ENCODE results near the gene ACOT11.

Gene ACOT11

DNA sequence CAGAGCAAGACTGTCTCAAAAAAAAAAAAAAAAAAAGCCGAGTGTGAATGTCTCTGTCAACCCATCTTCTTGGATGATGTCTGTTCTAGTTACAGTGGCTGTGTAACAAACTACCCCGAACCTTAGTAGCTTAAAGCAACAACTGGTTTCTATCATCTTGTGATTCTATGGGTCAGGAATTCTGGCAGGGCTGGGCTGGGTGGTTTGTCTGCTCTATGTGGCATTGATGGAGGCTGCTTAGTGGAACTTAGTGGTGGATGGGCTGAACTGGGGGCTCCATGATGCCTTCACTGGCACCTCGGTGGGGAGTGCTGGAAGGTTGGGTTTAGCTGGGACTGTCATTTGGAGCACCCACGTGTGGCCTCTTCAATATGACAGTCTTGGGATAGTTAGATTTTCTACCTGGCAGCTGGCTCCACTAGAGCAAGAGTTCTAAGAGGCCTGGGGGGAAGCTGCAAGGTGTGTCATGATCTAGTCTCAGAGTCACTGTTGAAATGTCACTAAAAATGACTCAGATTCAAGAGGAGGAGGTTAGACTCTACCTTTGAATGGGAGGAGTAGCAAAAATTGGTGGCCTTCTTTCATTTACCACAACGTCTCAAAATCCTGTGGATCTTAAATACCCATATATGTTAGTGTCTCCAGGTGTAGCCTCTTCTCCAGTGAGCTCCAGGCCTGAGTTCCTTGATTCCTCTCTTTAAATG, 18.6 kb downstream of the ACOT11 start:
- DNase-seq, result no peak

DNA sequence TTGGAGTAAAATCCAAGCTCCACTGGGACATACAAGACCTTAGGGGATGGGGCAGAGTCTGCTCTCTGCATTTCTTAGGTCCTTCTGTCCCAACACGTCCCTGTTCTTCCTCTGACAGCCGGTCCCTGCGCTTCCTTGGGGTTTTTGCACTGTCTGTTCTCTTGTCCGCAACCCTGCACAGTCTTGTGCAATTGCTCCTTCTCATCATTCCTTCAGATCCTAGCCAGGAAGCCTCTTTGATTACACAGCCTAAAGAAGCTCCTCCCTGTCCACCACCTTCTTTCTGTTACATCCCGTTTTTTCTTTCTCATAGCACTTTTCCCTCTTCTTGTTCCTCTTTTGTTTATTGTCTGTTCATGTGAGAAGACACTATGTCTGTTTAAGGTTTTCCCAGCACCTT, 19.9 kb downstream of the ACOT11 start:
- DNase-seq, result no peak

DNA sequence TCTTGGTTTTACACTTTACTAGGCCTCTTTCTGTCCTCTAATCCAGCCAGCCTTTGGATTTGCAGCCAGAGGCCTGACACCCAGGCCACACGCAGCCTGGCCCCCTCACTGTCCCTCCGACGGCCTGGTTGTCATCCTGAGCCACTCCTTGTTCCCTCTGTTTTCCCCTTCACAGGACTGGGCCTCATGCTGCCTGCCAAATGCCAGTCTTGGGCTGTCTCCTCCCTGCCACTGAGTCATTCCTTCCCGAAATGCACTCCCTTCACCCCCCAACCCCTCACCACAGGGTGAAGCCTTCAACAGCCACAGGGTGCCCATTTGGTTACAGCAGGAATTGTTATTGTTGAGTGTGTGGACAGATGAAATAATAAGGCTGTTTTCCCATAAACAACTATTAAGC, 21.3 kb downstream of the ACOT11 start:
- no peak for DNase-seq

DNA sequence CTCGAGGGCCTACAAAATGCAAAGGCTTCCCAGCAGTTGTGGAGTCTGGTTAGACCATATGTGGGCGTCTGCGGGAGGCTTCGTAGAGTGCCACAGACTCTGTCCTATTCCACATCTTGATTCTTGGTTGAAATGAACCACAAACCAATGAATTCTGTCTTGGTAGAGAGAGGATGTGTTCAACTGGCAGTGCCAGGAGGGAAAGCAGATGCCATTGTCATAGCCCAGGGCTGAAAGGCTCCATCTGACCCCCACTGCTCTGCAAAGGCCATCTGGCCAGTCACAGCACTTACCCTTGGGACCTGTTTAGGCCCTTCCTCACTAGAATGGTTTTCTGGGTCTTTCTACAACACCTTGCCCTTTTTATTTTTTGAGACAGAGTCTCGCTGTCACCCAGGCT, 22.1 kb downstream of the ACOT11 start:
- DNase-seq, result no peak

DNA sequence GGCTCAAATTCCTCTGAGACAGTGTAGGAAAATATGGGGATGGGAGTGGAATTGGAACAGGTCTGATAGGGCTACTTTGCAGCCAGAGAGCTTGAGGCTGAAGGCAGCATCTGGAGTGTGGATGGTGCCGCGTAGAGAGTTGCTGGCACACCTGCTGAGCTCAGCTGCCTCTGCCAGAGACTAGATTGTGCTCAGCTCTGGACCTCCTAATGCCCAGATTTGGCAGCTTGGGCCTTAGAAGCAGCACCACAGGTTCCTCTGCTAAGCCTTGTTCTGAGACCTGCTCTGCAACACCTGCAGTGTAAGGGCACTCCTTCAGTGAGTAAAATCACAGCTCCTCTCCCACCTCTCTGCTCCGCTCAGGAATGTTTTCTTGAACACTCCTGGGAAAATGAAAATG, 23.3 kb downstream of the ACOT11 start:
- no peak for DNase-seq

DNA sequence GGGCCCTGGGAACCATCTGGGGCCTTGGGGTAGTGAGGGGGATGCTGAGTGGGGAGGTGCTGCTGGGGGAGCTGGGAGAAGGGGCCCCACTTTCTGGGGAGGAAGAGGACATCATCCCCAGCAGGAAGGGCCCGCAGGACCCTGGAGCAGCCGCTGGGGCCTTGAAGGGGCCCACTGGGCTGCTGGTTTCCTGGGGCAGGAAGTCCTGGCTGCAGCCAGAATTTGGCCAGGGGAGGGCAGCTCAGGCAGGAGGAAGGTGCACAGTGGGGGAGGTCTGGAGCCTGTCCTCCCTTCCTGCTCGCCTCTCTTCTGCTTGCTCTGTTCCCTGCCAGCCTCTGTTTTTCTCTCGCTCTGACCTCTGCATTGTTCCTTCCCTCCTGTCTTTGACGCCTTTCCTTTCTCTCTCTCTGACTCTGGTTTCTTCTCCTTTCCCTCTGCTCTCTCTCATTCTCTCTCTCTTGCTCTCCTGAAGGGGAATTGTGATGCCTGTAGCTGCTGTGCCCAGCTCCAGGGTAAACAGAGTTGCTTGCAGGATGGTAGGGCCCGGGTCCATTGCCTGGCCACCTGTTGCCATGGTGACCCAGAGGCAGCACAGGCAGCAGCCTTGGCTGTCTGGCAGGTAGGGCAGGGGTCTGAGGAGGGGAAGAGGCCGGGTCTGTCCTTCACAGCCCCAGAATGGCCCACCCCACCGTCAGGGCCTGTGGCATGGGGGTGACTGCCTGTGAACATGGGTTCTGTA, 23.9 kb downstream of the ACOT11 start:
- DNase-seq, result no peak

DNA sequence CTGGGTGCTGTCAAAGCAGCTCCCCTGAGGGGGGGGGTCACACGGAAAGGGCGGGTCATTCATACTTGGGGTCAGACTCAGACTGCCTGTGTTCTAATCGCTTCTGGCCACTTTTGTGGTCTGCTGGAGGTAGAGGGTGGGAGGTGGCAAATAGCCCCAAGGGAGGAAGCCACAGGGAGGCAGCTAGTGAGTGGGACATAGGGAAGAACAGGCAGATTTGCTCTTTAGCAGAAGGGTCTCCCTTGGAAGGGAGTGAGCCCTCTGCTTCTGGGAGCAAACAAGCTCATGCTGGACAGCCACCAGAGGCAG, 24.5 kb downstream of the ACOT11 start:
- no peak for DNase-seq

DNA sequence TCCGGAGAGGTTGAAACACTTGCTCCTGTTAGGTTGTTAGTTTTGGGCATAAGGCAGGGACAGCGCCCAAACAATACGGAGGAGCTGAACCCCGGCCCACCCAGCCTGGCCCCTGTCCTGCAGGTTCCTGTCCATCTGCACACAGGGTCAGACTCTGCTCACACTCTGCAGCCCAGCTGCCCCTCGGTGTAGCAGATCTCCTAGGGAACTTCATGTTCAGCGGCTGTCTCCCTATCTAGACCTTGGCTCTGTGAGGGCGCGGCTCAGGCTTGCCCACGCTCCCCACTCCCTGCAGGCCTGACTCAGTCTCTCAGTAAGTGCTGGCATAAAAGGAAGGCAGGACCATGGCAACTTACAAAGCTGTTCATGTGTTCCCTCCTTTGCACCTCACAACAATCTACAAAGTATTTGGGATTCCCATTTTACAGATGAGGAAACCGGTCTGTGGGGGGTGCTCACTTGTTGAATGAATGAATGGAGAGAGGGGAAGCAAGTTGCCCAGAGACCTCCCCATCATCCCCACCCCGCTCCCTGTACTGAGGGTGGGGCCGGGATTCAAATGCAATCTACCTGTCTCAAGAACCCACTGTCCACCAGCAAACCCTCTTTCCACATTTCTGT, 26.2 kb downstream of the ACOT11 start:
- DNase-seq, result no peak

DNA sequence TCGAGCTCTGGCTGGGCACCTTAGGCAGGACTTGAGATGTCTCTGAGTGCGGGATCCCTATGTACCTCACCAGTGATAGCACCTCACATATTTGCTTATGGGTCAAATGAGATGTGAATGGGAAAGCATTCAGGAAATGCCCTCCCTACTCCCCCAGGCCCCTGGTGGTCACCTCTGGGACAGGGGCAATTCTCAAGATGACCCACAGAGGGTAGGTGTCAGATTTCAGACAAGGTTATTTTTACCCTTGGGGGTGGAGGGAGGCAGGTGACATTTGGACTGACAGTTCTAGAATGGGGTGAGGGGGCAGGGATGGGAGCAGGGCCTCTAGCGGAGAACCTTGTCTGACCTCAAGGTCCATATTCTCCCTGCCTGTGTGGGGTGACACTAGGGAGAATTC, 27.1 kb downstream of the ACOT11 start:
- no peak for DNase-seq

DNA sequence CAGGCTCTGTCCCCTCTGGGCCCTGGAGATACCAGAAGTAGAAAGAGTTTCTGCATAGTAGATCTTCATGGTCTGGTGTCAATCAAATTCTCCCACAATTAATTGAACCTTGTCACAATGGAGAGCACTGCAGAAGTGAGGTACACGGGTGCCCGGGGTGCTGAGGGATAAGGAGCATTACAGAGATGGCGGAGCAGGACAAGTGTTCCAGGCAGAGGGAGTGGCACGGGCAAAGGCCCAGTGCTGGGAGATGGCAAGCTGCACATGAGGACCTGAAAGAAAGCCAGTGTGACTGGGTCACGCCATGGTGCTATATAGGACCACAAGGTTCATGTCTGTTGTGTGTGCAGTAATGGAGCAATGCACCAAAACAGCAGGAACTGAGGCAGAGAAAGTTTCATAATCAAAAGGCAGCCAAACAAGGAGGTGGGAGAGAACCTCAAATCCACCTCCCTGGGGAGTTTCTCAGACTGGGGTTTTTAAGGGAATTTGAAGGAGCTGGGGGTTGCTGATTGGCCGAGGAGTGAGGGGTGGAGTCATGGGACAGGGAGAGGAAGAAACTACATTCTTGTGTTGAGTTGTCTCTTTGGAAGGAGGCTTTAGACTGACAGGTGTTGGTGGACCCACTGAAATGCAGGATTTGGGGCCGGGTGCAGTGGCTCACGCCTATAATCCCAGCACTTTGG, 27.7 kb downstream of the ACOT11 start:
- DNase-seq, result no peak

DNA sequence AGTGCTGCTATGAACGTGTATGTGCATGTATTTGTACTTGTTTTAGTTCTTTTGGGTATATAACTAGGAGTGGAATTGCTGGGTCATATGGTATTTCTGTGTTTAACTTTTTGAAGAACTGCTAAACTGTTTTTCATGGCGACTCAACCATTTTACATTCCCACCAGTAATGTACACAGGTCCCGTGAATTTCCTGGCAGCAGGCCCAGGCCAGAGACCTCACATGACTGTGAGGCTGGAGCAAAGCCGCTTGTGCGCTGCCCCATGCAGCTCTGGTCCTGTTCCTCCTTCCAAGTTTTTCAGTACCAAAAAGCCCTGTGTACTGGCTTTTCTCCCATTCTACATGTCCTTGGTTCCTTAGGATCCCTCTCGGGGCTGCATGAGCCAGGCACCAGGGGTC, 29.6 kb downstream of the ACOT11 start:
- DNase-seq, result peak; percentile 15

DNA sequence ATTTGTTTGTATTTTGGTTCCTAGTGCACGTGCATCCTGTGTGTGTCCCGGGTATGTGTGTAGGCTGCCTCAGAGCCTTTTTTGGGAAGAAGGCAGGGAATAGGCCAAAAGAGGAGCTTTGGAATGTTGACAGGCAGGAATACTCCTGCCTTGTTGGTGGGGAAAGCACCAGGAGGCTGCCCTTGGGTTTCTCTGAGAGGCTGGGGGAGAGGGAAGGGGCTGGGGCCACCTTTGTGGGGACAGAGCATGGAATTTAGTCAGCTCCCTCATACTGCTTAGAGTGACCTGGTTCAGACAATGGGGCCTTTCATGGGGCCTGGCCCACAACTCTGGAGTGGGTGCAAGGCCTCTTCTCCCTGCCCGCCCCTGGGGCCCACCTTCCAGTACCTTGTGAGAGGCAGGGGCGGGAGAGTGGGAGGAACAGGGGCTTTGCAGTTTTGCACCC, 31.3 kb downstream of the ACOT11 start:
- DNase-seq, result no peak

DNA sequence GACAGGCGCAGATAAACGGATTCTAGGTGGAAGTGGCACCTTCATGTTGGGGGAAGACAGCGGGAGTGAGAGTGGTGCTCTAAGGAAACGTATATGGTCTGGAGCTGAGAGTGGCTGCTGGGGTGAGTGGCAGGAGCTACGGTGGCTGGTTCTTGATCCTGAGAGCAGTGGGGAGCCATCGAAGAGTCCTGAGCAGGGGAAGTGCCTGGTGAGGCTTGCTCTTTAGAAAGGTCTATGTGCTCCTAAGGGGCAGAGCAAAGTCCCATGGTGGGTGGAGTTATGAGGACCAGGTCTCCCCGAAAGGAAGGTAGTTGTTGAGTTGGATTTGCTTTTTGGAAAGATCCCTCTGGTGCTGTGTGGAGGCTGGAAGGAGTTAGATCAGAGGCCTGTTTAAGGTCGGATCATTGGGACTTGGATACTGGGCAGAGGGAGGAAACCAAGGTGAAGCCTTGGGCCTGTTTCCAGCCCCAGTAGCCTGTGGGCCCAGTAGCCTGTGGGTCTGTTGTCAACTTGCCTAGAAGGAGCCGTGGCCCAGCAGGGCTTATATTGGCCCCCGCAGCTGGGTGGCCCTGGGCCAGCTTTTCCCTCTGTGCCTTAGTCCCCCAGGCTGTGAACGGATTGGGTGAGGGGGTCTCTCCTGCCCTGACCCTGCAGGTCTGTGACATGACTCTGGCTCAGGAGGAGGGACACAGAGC, 33.0 kb downstream of the ACOT11 start:
- DNase-seq, result no peak

DNA sequence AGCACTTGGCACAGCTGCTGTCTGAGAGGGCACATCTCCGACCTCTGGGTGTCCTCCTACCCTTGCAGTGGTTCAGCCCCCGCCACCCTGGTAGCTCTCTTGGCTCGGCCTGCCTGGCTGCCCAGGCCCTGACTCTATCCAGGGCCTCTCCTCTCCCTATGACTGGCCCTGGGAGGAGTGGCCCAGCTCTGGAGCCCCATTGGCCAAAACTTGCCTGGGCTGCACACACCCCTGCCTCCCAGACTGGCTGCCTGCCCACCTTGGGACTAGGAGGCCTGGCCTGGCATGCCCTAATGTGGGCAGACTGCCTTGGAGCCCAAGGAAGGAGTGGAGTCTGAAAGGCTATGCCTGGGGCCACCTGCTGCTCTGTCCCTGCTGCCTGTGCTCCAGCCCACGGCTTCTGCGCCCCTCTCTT, 33.6 kb downstream of the ACOT11 start:
- DNase-seq, result peak; percentile 72

DNA sequence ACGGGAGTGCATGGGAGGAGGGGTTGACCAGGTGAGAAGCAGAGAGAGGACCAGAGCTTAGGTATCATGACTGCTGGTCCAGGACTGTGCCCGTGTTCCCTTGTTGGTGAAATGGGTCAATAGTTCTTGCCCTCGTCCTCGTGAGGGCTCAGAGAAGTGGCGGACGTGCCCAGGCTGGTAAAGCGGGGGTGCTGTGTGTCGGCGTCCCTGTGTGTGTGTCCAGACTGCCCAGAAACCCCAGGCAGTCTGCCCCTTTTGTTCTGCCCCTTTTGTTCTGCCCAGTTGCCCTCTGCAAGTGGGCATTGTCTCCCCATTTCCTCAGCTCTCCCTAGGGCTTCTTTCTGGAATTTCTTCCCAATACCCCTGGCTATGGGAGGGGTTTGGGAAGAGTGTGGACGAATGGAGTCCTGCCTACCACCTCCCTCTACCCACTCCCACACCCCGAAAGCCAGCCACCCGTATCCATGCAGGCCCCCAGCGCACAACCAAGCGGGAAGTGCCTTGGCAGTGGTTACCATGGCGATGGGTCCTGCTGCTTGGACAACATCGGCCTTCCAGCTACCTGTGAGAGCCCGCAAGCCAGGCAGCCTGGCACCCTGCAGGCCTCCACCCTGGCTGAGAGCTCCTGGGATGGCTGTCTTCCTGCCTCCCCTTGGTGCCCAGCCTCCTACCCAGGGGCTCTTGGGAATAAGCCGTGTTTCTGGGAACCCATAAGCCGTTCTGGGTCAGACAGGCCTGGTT, 34.7 kb downstream of the ACOT11 start:
- DNase-seq, result peak; percentile 23

DNA sequence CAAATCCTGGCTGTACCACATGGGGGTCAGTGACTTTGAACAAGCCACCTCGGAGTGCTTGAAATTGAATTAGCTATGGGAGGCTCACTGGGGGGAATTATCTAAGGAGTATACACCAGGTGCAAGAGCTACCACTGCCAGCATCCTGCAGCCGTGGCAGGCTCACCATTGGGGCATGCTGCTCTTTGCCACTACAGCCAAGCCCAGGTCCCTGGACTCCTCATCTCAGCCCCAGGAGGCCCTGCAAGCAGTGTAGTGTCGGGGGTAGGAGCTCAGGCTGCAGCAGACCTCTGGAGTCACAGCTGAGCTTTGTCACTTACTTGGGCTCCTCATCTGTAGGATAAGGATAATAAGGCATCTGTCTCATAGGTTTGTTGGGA, 35.3 kb downstream of the ACOT11 start:
- DNase-seq, result no peak

DNA sequence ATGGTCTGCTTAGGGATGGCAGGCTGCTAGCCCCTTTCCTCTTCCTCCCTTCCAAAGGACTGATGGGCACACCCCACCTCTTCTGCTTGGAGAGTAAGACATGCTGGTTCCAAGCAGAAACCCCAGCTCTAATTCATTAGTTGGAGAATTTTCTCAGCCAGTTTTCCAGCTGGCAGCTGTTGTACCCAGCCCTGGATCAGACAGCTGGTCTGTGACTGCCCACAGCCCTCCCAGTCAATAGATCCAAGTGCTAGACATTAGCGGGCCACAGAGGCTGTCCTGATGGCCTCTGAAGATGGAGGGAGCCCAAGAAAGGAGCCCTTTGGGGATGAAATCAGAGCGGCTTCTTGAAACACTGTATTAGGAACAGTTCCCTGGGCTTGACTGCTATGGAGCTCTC, 35.8 kb downstream of the ACOT11 start:
- DNase-seq, result no peak

DNA sequence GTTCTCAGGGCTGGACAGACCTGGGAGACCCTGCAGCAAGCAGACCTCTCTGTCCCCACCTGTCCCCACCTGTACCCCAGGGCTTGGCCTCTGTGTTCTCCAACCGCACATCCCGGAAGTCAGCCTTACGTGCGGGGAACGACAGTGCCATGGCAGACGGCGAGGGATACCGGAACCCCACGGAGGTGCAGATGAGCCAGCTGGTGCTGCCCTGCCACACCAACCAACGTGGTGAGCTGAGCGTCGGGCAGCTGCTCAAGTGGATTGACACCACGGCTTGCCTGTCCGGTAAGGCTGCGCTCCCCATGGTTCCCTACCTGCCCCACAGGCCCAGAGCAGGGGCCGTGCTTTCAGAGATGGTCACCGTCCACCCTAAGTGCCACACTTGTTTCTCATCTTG, 36.5 kb downstream of the ACOT11 start:
- DNase-seq, result no peak

DNA sequence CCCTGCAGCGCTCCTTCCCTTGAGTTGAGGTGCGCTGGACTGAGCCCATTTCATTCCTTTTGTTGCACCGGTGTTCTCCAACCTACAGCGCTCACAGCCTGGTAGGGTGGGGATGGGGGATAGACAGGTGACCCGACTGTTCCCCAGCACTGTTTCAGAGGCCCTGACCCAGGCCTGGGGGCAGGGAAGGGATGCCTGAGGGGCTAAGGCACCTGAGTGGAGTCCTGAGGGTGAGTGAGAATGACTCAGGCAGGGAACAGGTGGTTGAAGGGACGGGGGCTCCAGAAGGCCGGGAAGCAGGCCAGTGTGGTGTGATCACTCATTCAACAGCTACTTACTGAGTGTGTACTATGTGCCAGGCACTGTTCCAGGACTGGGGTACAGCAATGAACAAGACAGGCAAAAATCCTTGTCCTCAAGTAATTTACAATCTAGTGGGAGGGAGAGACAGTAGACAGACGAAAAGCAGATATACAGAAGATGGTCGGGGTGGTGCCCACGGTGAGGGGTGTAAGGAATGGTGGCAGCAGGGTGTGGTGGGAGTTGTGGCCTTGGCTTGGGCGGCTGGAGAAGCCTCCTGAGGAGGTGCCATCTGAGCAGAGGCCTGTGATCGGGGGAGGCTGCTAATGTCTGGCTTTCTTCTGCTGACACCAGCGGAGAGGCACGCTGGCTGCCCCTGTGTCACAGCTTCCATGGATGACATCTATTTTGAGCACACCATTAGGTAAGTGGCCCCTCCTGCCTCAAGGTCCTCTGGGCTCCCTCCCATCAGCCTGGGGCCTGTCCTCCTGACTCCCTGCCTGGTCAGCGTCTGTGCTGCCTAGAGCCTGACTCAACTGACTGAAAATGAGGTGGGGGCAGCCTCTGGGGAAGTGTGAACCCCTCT, 37.4 kb downstream of the ACOT11 start:
- no peak for DNase-seq

DNA sequence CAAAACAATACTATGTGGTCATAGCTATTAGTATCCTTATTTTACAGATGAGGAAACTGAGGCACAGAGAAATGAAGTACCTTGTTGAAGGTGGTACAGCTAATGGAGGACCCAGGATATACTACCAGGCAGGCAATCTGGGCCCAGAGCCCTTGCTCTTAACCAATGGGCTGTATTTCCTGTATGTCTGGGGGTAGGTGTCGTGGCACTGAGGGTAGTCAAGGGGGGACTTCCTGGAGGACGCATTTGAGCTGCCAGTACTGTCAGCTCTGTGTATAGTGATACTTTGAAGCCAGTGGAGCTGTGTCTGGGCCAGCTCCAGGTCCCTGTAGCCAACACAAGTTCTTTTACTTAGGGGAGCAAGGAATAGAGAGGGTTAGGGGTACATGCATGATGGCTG, 40.3 kb downstream of the ACOT11 start:
- no peak for DNase-seq

DNA sequence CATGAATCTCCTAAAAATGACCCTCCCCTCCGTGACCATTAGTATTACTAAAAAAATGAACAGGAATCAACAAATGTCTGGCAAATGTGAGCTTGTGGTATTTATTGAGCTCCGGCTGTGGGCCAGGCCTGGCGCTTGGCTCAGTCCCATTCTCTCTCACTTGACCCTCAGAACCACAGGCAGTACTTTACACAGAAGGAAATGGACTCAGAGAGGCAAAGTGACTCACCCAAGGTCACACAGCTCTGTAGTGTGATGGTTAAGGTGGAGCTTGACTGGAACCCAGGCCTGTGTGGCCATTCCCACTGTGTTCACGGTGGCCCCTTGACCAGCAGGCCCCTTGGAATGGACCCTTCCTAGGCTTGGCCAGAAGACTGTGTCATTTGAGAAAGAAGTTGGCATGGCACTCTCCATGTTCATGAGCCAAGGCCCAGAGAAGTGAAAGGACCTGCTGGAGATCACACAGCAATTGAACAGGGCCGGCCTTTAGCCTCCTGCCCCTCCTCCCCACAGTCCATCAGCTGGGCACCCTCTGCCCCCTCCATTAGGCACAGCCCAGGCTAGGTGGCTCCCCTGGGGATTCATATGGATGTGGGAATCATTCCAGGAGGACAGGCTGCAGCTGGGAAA, 43.2 kb downstream of the ACOT11 start:
- DNase-seq, result no peak
